ENCODE measurements around the gene ASPHD2.

Gene ASPHD2

DNA sequence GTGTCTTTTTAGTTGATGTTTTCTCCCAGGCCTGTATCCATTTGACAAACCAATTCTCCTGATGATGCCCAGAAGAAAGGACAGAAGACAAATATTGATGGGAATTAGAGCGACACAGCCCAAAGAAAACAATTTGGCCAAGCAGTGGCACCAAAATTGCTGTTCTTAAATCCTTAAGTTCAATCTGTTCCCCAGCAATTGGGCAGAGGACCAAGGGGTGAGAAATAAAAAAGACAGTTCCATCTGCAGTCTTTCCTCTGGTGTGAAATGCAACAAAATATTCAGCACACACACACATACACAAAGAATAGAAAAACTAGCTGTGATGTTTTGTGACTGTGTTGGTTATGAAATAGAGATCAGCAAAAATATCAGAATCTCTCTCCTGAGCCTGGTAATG lies 38.0 kb upstream of the ASPHD2 start:
- Histone ChIP-seq H3K4me3 (ENCODE audit: low read depth, low read length, poor library complexity, severe bottlenecking) (no peak overlapping the region), H3K9me3 (ENCODE audit: low read length) (no peaks in the 10 kb centered on the region), H3K79me2 (ENCODE audit: insufficient read depth, low read length) (no peaks in the 10 kb centered on the region), H4K20me1 (ENCODE audit: insufficient read depth, low read length) (no peaks in the 10 kb centered on the region), H3K36me3 (ENCODE audit: insufficient read depth, low read length) (no peaks in the 10 kb centered on the region), H3K9ac (ENCODE audit: low read length) (no peak overlapping the region), H3K4me2 (ENCODE audit: low read length) (no peak overlapping the region), H3F3A (ENCODE audit: insufficient read depth, low read length) (no peaks in the 10 kb centered on the region), H3K27ac (ENCODE audit: low read depth, low read length, poor library complexity, severe bottlenecking) (no peak overlapping the region), H3K4me1 (ENCODE audit: insufficient read depth, low read length, severe bottlenecking) (peaks cover 6% of the 10 kb centered on the region), H3K9me2 (ENCODE audit: low read depth, low read length) (no peaks in the 10 kb centered on the region; the same call in 1 of the 2 replicates), H2AFZ (ENCODE audit: low read length) (no peak overlapping the region), H3K27me3 (ENCODE audit: insufficient read depth, low read length) (no peaks in the 10 kb centered on the region; the same call in 1 of the 2 replicates)
- TF ChIP-seq EZH2 (IDR thresholded peaks at IDR 0.05; ENCODE audit: borderline replicate concordance, low read length), result no peak

DNA sequence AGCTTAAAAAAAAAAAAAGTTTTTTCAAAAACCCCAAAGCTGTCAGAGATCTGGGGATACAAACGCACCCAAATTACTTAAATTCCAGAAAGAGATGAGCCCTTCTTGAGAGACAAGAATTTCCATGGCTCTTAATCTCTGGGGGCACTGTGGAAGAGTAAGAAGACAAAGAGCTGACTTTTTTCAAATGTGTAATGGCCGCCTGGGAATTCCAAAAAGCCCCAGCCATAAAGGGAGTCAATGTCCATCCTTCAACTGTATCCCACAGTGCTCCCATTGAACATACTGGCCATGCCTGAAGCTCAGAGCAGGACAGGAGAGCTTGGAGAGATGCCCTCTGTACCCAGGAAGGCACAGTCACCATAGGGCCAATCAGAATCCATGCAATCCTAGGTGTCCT lies 37.4 kb upstream of the ASPHD2 start:
- Histone ChIP-seq H3F3A (ENCODE audit: insufficient read depth, low read length) (no peaks in the 10 kb centered on the region), H4K20me1 (ENCODE audit: insufficient read depth, low read length) (no peaks in the 10 kb centered on the region), H3K27me3 (ENCODE audit: insufficient read depth, low read length) (no peaks in the 10 kb centered on the region; the same call in 1 of the 2 replicates), H3K27ac (ENCODE audit: low read depth, low read length, poor library complexity, severe bottlenecking) (no peak overlapping the region), H3K4me1 (ENCODE audit: insufficient read depth, low read length, severe bottlenecking) (peaks cover under 1% of the 10 kb centered on the region), H3K4me3 (ENCODE audit: low read depth, low read length, poor library complexity, severe bottlenecking) (no peak overlapping the region), H3K9me2 (ENCODE audit: low read depth, low read length) (no peaks in the 10 kb centered on the region; the same call in 1 of the 2 replicates), H3K36me3 (ENCODE audit: insufficient read depth, low read length) (no peaks in the 10 kb centered on the region), H3K4me2 (ENCODE audit: low read length) (no peak overlapping the region), H2AFZ (ENCODE audit: low read length) (no peak overlapping the region), H3K79me2 (ENCODE audit: insufficient read depth, low read length) (no peaks in the 10 kb centered on the region), H3K9me3 (ENCODE audit: low read length) (no peaks in the 10 kb centered on the region), H3K9ac (ENCODE audit: low read length) (no peak overlapping the region)
- TF ChIP-seq, protein P1, sequence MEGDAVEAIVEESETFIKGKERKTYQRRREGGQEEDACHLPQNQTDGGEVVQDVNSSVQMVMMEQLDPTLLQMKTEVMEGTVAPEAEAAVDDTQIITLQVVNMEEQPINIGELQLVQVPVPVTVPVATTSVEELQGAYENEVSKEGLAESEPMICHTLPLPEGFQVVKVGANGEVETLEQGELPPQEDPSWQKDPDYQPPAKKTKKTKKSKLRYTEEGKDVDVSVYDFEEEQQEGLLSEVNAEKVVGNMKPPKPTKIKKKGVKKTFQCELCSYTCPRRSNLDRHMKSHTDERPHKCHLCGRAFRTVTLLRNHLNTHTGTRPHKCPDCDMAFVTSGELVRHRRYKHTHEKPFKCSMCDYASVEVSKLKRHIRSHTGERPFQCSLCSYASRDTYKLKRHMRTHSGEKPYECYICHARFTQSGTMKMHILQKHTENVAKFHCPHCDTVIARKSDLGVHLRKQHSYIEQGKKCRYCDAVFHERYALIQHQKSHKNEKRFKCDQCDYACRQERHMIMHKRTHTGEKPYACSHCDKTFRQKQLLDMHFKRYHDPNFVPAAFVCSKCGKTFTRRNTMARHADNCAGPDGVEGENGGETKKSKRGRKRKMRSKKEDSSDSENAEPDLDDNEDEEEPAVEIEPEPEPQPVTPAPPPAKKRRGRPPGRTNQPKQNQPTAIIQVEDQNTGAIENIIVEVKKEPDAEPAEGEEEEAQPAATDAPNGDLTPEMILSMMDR (IDR thresholded peaks at IDR 0.05; ENCODE audit: low read length), result no peak
- no peak for TF ChIP-seq EZH2 (IDR thresholded peaks at IDR 0.05; ENCODE audit: borderline replicate concordance, low read length)

- no peaks in the 10 kb centered on the region for H3K4me1 ChIP-seq (ENCODE audit: insufficient read depth, low read length, severe bottlenecking)
- H3F3A ChIP-seq (ENCODE audit: insufficient read depth, low read length), result no peaks in the 10 kb centered on the region
- no peak overlapping the region for H2AFZ ChIP-seq (ENCODE audit: low read length)
- no peak overlapping the region for H3K4me3 ChIP-seq (ENCODE audit: low read depth, low read length, poor library complexity, severe bottlenecking)
- H3K36me3 ChIP-seq (ENCODE audit: insufficient read depth, low read length), result no peaks in the 10 kb centered on the region
- H4K20me1 ChIP-seq (ENCODE audit: insufficient read depth, low read length), result no peaks in the 10 kb centered on the region
- no peak overlapping the region for H3K4me2 ChIP-seq (ENCODE audit: low read length)
- TF ChIP-seq EZH2 (IDR thresholded peaks at IDR 0.05; ENCODE audit: borderline replicate concordance, low read length), result no peak
- TF ChIP-seq, protein P1 (IDR thresholded peaks at IDR 0.05; ENCODE audit: low read length), result no peak
- no peak overlapping the region for H3K27ac ChIP-seq (ENCODE audit: low read depth, low read length, poor library complexity, severe bottlenecking)
- no peaks in the 10 kb centered on the region; the same call in 1 of the 2 replicates for H3K27me3 ChIP-seq (ENCODE audit: insufficient read depth, low read length)
- no peaks in the 10 kb centered on the region; the same call in 1 of the 2 replicates for H3K9me2 ChIP-seq (ENCODE audit: low read depth, low read length)
- no peaks in the 10 kb centered on the region for H3K9me3 ChIP-seq (ENCODE audit: low read length)
- H3K9ac ChIP-seq (ENCODE audit: low read length), result no peak overlapping the region
- no peaks in the 10 kb centered on the region for H3K79me2 ChIP-seq (ENCODE audit: insufficient read depth, low read length)
These were observed 35.1 kb upstream of the ASPHD2 start for GRCh38 chr22:26393929-26394328.

GRCh38 chr22:26394777-26395176 lies 34.3 kb upstream of the ASPHD2 start:
- no peaks in the 10 kb centered on the region for H3K9me3 ChIP-seq (ENCODE audit: low read length)
- peaks cover under 1% of the 10 kb centered on the region for H3K4me1 ChIP-seq (ENCODE audit: insufficient read depth, low read length, severe bottlenecking)
- no peaks in the 10 kb centered on the region; the same call in 1 of the 2 replicates for H3K27me3 ChIP-seq (ENCODE audit: insufficient read depth, low read length)
- no peak overlapping the region for H3K4me3 ChIP-seq (ENCODE audit: low read depth, low read length, poor library complexity, severe bottlenecking)
- no peak overlapping the region for H3K9ac ChIP-seq (ENCODE audit: low read length)
- no peaks in the 10 kb centered on the region for H3F3A ChIP-seq (ENCODE audit: insufficient read depth, low read length)
- H3K79me2 ChIP-seq (ENCODE audit: insufficient read depth, low read length), result no peaks in the 10 kb centered on the region
- no peaks in the 10 kb centered on the region for H3K9me2 ChIP-seq (ENCODE audit: low read depth, low read length)
- H3K36me3 ChIP-seq (ENCODE audit: insufficient read depth, low read length), result no peaks in the 10 kb centered on the region
- no peak overlapping the region for H3K4me2 ChIP-seq (ENCODE audit: low read length)
- H2AFZ ChIP-seq (ENCODE audit: low read length), result no peak overlapping the region
- no peaks in the 10 kb centered on the region for H4K20me1 ChIP-seq (ENCODE audit: insufficient read depth, low read length)
- no peak for TF ChIP-seq EZH2 (IDR thresholded peaks at IDR 0.05; ENCODE audit: borderline replicate concordance, low read length)
- TF ChIP-seq, protein P1 (IDR thresholded peaks at IDR 0.05; ENCODE audit: low read length), result no peak
- no peak overlapping the region for H3K27ac ChIP-seq (ENCODE audit: low read depth, low read length, poor library complexity, severe bottlenecking)

Data from OCI-LY1 (cell line).